Activated naive CD8-positive, alpha-beta T cell treated with anti-CD3 and anti-CD28 coated beads, Interleukin-2, amount 50 U/mL, for 24 hours (primary cell): Measurements from ENCODE around the gene ATXN7L1.

ENCODE experiments used
- ATAC-seq: fragments of 150-1000 bp; cut with Tn5 transposase; one replicate; pipeline ENCODE4 v1.10.0; 2021
- DNase-seq: peaks from one replicate; pipeline ENCODE4 v3.0.0; 2021
- H3K27ac Mint-ChIP-seq: one replicate; pipeline ENCODE4 v1.8.0; 2021; ENCODE audit warnings: mild to moderate bottlenecking, mixed read lengths
- H3K27me3 Mint-ChIP-seq: one replicate; pipeline ENCODE4 v1.8.0; 2021; ENCODE audit warnings: mixed read lengths
- H3K36me3 Mint-ChIP-seq: one replicate; pipeline ENCODE4 v1.8.0; 2021; ENCODE audit warnings: low read depth, mixed read lengths
- H3K4me1 Mint-ChIP-seq: one replicate; pipeline ENCODE4 v1.8.0; 2021; ENCODE audit warnings: mixed read lengths
- H3K4me3 Mint-ChIP-seq: one replicate; pipeline ENCODE4 v1.8.0; 2021; ENCODE audit warnings: mild to moderate bottlenecking, moderate library complexity, mixed read lengths
- H3K9me3 Mint-ChIP-seq: one replicate; pipeline ENCODE4 v1.8.0; 2021; ENCODE audit warnings: mixed read lengths

The ATXN7L1 gene

DNA sequence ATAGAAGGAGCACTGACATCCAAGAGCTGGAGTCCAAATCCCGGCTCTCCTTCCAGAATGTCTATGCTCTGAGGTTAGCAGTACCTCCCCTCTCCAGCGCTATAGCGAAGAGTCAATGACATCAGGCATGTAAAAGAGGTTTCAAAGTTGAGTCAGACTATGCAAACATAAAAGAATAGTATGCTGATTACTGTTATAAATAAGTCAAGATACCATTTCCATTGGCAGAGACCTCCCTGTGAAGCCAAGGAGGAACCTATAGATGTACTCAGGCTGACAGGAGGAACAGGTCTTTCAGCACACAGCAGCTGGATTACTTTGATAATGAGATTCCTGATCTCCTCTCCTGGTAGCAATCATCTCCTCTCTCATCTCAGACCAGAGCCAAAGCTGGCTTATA lies 191.2 kb downstream of the ATXN7L1 start:
- Mint-ChIP-seq H3K9me3 (no peaks in the 10 kb centered on the region), H3K4me1 (peaks cover 16% of the 10 kb centered on the region), H3K36me3 (peaks cover 3% of the 10 kb centered on the region), H3K27me3 (no peaks in the 10 kb centered on the region), H3K4me3 (no peak overlapping the region), H3K27ac (no peak overlapping the region)
- no peak for DNase-seq
- ATAC-seq = no peak

DNA sequence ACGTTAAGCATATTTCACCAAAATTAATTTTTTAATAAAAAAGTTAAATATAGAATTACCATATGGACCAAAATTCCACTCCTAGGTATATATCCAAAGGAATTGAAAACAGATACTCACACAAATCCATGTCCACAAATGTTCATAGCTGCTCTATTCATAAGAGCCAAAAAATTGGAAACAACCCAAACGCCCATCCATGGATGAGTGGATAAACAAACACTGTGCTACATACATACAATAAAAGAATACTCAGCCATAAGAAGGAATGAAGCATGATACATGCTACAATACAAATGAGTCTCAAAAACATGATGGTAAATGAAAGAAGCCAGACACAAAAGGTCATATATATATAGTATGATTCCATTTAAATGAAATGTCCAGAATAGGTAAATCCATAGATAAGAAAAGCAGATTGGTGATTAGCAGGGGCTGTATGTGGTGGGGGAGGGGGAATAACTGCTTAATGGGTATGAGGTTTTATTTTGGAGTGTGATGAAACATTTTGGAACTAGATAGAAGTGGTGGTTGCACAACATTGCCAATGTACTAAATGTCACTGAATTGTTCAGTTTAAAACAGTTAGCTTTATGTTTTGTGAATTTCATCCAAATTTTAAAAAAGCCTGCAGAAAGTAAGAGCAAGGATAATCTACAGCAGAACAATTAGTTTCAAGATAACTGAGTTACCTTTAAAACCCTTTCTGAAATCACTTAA lies 193.9 kb downstream of the ATXN7L1 start:
- ATAC-seq (no peak), DNase-seq (no peak)
- Mint-ChIP-seq H3K4me3 (no peak overlapping the region), H3K4me1 (peaks cover 26% of the 10 kb centered on the region), H3K36me3 (peaks cover 3% of the 10 kb centered on the region), H3K27me3 (no peaks in the 10 kb centered on the region), H3K9me3 (no peaks in the 10 kb centered on the region), H3K27ac (no peak overlapping the region)

DNA sequence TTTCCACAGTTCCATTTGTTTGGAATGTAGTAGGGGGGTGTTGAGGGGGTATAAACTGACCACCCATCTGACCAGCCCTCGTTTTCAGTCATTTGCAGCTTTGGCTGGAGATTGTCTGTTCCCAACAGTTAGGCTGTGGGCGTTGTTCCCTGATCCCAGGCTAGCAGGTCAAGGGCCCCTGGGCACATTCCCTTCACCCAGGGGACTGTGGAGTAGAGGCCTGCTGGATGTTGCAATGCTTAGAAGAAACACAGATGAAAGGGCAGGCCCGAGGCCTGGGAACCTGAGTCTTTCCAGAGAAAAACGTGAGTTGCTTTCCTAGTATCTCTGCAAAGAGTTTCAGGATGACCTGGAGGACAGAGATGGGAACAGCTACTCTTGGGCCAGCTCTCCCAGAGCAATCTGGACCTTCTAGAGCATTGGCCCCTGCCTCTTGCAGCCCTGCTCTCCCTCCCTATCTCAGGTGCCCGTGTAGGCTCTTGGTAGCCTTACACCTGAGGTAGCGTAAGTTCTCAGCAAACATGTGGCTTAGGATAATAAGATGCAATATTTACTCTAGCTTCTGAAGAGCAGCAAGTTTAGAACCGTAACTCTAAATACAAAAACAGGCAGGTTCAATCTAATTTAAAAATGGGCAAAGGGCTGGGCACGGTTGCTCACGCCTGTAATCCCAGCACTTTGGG lies 195.8 kb downstream of the ATXN7L1 start:
- Mint-ChIP-seq H3K9me3 (no peaks in the 10 kb centered on the region), H3K27me3 (no peaks in the 10 kb centered on the region), H3K4me3 (no peak overlapping the region), H3K4me1 (peaks cover 44% of the 10 kb centered on the region), H3K36me3 (peaks cover 3% of the 10 kb centered on the region), H3K27ac (no peak overlapping the region)
- DNase-seq (no peak), ATAC-seq (no peak)

- H3K27ac Mint-ChIP-seq = peak overlapping the region; percentile 88
- no peaks in the 10 kb centered on the region for H3K27me3 Mint-ChIP-seq
- peak overlapping the region; percentile 81 for H3K4me3 Mint-ChIP-seq
- peaks cover 61% of the 10 kb centered on the region for H3K4me1 Mint-ChIP-seq
- H3K36me3 Mint-ChIP-seq = peaks cover 3% of the 10 kb centered on the region
- no peak for DNase-seq
- ATAC-seq = no peak
- no peaks in the 10 kb centered on the region for H3K9me3 Mint-ChIP-seq
These were observed 197.4 kb downstream of the ATXN7L1 start for GRCh38 chr7:105678811-105679495.

DNA sequence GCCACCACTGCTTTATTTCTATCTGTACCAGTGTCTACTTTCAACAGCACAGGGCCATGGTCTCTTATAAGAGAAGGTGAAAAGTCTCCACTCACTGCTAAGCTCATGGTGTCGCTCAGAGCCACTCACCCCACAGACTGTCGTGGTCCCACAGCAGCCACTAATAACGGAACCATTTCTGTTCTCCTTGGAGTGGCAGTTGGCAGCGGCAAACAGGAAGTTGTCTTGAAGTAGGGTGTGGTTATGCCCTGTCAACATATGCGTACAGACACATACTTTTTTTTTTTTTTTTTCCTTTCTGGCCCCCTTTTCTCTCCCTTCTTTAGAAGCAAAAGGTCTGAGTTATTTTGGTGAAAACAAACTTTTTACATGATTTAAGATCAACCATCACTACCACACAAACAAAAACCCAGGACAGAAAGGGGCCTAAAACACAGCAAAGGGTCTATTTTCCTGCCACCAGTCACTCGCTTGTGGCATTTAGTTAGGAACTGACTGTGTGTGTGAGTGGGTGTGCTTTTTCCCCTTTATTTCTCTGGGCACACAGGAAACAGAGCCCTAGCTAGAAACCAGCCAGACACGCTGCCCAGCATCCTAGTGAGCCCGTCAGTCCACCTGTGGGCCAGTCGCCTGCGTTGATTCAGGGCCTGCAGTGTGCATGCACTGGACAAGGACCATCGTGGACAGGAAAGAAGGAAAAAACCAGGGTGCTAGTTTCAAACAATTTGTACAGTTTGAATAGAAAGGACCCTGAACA lies 198.4 kb downstream of the ATXN7L1 start:
- ATAC-seq (peak; percentile 55), DNase-seq (peak; percentile 54)
- H3K27me3 Mint-ChIP-seq = no peaks in the 10 kb centered on the region
- H3K9me3 Mint-ChIP-seq = no peaks in the 10 kb centered on the region
- H3K36me3 Mint-ChIP-seq = peaks cover 3% of the 10 kb centered on the region
- H3K4me3 Mint-ChIP-seq = peak overlapping the region; percentile 81
- H3K4me1 Mint-ChIP-seq = peaks cover 69% of the 10 kb centered on the region
- peak overlapping the region; percentile 88 for H3K27ac Mint-ChIP-seq

DNA sequence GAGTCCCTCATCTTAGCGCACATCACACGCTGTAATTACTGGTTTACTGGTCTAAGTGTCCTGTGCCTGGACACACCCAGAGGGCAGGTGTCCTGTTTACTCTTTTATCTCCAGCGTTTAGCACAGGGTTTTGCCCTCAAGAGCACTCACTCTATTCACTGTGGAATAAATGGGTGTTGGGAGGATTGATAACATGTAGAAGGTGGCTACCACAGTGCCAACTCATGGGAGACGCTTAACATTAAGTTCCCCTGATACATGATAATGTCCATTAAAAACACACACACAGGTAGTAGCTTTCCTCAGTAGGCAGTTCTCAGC lies 199.0 kb downstream of the ATXN7L1 start:
- H3K4me3 Mint-ChIP-seq = peak overlapping the region; percentile 81
- peaks cover 69% of the 10 kb centered on the region for H3K4me1 Mint-ChIP-seq
- DNase-seq (no peak), ATAC-seq (no peak)
- H3K27ac Mint-ChIP-seq = peak overlapping the region; percentile 88
- peaks cover 3% of the 10 kb centered on the region for H3K36me3 Mint-ChIP-seq
- no peaks in the 10 kb centered on the region for H3K9me3 Mint-ChIP-seq
- no peaks in the 10 kb centered on the region for H3K27me3 Mint-ChIP-seq

GRCh38 chr7:105675934-105676371 lies 200.4 kb downstream of the ATXN7L1 start:
- Mint-ChIP-seq H3K27me3 (no peaks in the 10 kb centered on the region), H3K9me3 (no peaks in the 10 kb centered on the region), H3K36me3 (no peaks in the 10 kb centered on the region), H3K4me1 (peaks cover 70% of the 10 kb centered on the region), H3K4me3 (peak overlapping the region; percentile 34), H3K27ac (peak overlapping the region; percentile 80)
- peak; percentile 74 for ATAC-seq
- DNase-seq = peak; percentile 66

GRCh38 chr7:105674200-105674920 lies 202.0 kb downstream of the ATXN7L1 start:
- no peak overlapping the region for H3K4me3 Mint-ChIP-seq
- H3K27ac Mint-ChIP-seq = peak overlapping the region; percentile 79

GRCh38 chr7:105673367-105674084 lies 202.9 kb downstream of the ATXN7L1 start:
- ATAC-seq = no peak
- no peaks in the 10 kb centered on the region for H3K27me3 Mint-ChIP-seq
- no peak overlapping the region for H3K4me3 Mint-ChIP-seq
- H3K36me3 Mint-ChIP-seq = no peaks in the 10 kb centered on the region
- no peaks in the 10 kb centered on the region for H3K9me3 Mint-ChIP-seq
- H3K4me1 Mint-ChIP-seq = peaks cover 58% of the 10 kb centered on the region
- DNase-seq = no peak
- peak overlapping the region; percentile 79 for H3K27ac Mint-ChIP-seq

More at GRCh38 chr7:105674200-105674920, 202.0 kb downstream of the ATXN7L1 start:
- DNase-seq = peak; percentile 46
- Mint-ChIP-seq H3K9me3 (no peaks in the 10 kb centered on the region), H3K27me3 (no peaks in the 10 kb centered on the region), H3K4me1 (peaks cover 67% of the 10 kb centered on the region), H3K36me3 (no peaks in the 10 kb centered on the region)
- peak; percentile 33 for ATAC-seq

GRCh38 chr7:105672801-105673200 lies 203.6 kb downstream of the ATXN7L1 start:
- Mint-ChIP-seq H3K4me3 (no peak overlapping the region), H3K27ac (no peak overlapping the region), H3K9me3 (no peaks in the 10 kb centered on the region), H3K4me1 (peaks cover 51% of the 10 kb centered on the region), H3K36me3 (no peaks in the 10 kb centered on the region), H3K27me3 (no peaks in the 10 kb centered on the region)
- DNase-seq (no peak), ATAC-seq (no peak)

- H3K4me3 Mint-ChIP-seq = no peak overlapping the region
- no peak overlapping the region for H3K27ac Mint-ChIP-seq
- peaks cover 1% of the 10 kb centered on the region for H3K4me1 Mint-ChIP-seq
- no peak for ATAC-seq
- no peaks in the 10 kb centered on the region for H3K27me3 Mint-ChIP-seq
- H3K9me3 Mint-ChIP-seq = no peaks in the 10 kb centered on the region
- peaks cover 6% of the 10 kb centered on the region for H3K36me3 Mint-ChIP-seq
- DNase-seq = no peak
These were observed 210.1 kb downstream of the ATXN7L1 start for GRCh38 chr7:105666324-105666723.

GRCh38 chr7:105665684-105666083 lies 210.7 kb downstream of the ATXN7L1 start:
- ATAC-seq (no peak), DNase-seq (no peak)
- Mint-ChIP-seq H3K27ac (no peak overlapping the region), H3K27me3 (no peaks in the 10 kb centered on the region), H3K9me3 (no peaks in the 10 kb centered on the region), H3K36me3 (peaks cover 9% of the 10 kb centered on the region), H3K4me3 (no peak overlapping the region), H3K4me1 (no peaks in the 10 kb centered on the region)

- DNase-seq = no peak
- Mint-ChIP-seq H3K4me1 (no peaks in the 10 kb centered on the region), H3K27me3 (no peaks in the 10 kb centered on the region), H3K36me3 (peaks cover 9% of the 10 kb centered on the region), H3K4me3 (no peak overlapping the region), H3K9me3 (no peaks in the 10 kb centered on the region), H3K27ac (no peak overlapping the region)
- ATAC-seq = no peak
These were observed 211.4 kb downstream of the ATXN7L1 start for GRCh38 chr7:105664816-105665525.
